H1 (cell line): ENCODE results near the gene ACADSB. TPM values are rescaled to one million over a fixed set of nuclear protein-coding genes. Genes with fewer than 3 reads are reported as not detected.

Source experiments
- CTBP2 ChIP-seq: IDR thresholded peaks from 2 replicates; pipeline ENCODE4 v1.7.0; 2011; ENCODE audit warnings: borderline replicate concordance, mild to moderate bottlenecking, moderate library complexity, mixed read lengths, low read length; ENCODE audit not compliant: insufficient read depth, insufficient read length
- HDAC2 ChIP-seq, 2 experiments: fragments of 300-600 bp in 1 of 2; sonication (generic) in 1 of 2; IDR thresholded peaks; 2 replicates each; pipeline ENCODE4 v1.6.1; 2011 to 2012; ENCODE audit warnings: low read depth in 2 of 2, low read length in 2 of 2, mild to moderate bottlenecking in 2 of 2, moderate library complexity in 2 of 2, borderline replicate concordance in 1 of 2, inconsistent platforms in 1 of 2
- JUND ChIP-seq: IDR thresholded peaks from 2 replicates; pipeline ENCODE4 v1.6.1; 2011; ENCODE audit warnings: mild to moderate bottlenecking, improper control_type of control experiment, low read length
- KDM5A ChIP-seq: fragments of 200-600 bp; IDR thresholded peaks from 2 replicates; pipeline ENCODE4 v1.7.1; 2012; ENCODE audit warnings: mild to moderate bottlenecking, low read length, inconsistent platforms, mixed read lengths
- SIRT6 ChIP-seq: IDR thresholded peaks from one replicate; pipeline ENCODE4 v1.7.1; 2012; ENCODE audit warnings: low read length, inconsistent platforms
- polyA plus RNA-seq, 7 experiments: library from polyadenylated mRNA; depleted of rRNA in 3 of 7; stranded (reverse) in 5 of 7; unstranded in 2 of 7; fragments of >200 nt in 5 of 7; fragments of 200-250 nt in 2 of 7; gene quantifications; 1 replicate in 5 of 7; 2 replicates in 1 of 7; 4 replicates in 1 of 7; pipeline versions ENCODE4 v1.2.1 to v1.2.3, GENCODE V29; 2011 to 2013; ENCODE audit warnings: missing spikeins in 2 of 7, mixed read lengths in 2 of 7
- total RNA-seq: library from RNA; stranded (reverse); fragmentation: NEBNext Ultra II Directional; extraction: Animal tissue kit (Norgen Biotek cat#: 25700); gene quantifications from 2 replicates; pipeline ENCODE4 v1.2.1, GENCODE V29; 2021

Gene ACADSB
- total and polyA plus RNA-seq, 2 of the 8 experiments (the other 6 are each of a cell fraction or from before 2014, with no cell fraction given): 5.6 to 11.2 TPM

- no peak for TF ChIP-seq HDAC2 (IDR thresholded peaks at IDR 0.05; ENCODE audit: borderline replicate concordance in 1 of 2, low read depth in 2 of 2, low read length in 2 of 2)
- no peak for TF ChIP-seq KDM5A
- TF ChIP-seq CTBP2: no peak
- TF ChIP-seq JUND: no peak
- TF ChIP-seq SIRT6: no peak
Observed at GRCh38 chr10:122999347-122999746, 9.5 kb upstream of the ACADSB start (continued).
